SK-N-MC (cell line): Measurements from ENCODE around the gene ECHS1.

Source experiments
- EZH2 ChIP-seq: fragments of 200-600 bp; sonication (generic); IDR thresholded peaks from one replicate; pipeline ENCODE4 v1.6.1; 2017; ENCODE audit warnings: antibody characterized with exemption
- POLR2AphosphoS5 ChIP-seq: IDR thresholded peaks from 2 replicates; pipeline ENCODE4 v1.6.1; 2012; ENCODE audit warnings: mild to moderate bottlenecking, low read depth, low read length, borderline replicate concordance

- no peak for TF ChIP-seq POLR2AphosphoS5
- TF ChIP-seq EZH2: no peak
These were observed 11.2 kb downstream of the ECHS1 start for GRCh38 chr10:133361773-133362441.
